K562 (cell line): ENCODE data around the gene KMT2C. TPM values are rescaled to one million over a fixed set of nuclear protein-coding genes. Genes with fewer than 3 reads are reported as not detected.

Experiments used
- DACH1 ChIP-seq: fragments of 450-650 bp; IDR thresholded peaks from 2 replicates; pipeline ENCODE4 v1.6.1; 2018; ENCODE audit not compliant: partially characterized antibody
- FOXP4 ChIP-seq: sonication (generic); formaldehyde crosslinking; IDR thresholded peaks from 2 replicates; pipeline ENCODE4 v1.8.0; 2022; ENCODE audit warnings: mild to moderate bottlenecking, missing genetic modification reagents, borderline replicate concordance
- HMG20B ChIP-seq: fragments of 250-450 bp; sonication (Bioruptor Pico); IDR thresholded peaks from 2 replicates; pipeline ENCODE4 v1.5.0; 2021; ENCODE audit warnings: mild to moderate bottlenecking
- KDM1A ChIP-seq, 2 experiments: fragments of 450-650 bp; IDR thresholded peaks; 2 replicates each; pipeline ENCODE4 v1.6.1; 2016; ENCODE audit warnings: mild to moderate bottlenecking in 2 of 2
- MCM7 ChIP-seq, 2 experiments: fragments of 450-650 bp; IDR thresholded peaks; 2 replicates each; pipeline ENCODE4 v1.6.1; 2016 to 2018
- RAD21 ChIP-seq, 2 experiments: fragments of 250-450 bp in 1 of 2; fragments of 450-650 bp in 1 of 2; sonication (Bioruptor Pico) in 1 of 2; formaldehyde crosslinking in 1 of 2; IDR thresholded peaks in 1 of 2; conservative IDR thresholded peaks in 1 of 2; 2 replicates each; pipeline versions ENCODE4 v1.4.0 to v1.8.0; 2020 to 2022; ENCODE audit warnings: mild to moderate bottlenecking in 2 of 2, moderate library complexity in 1 of 2
- RBM22 ChIP-seq: fragments of 200-400 bp; formaldehyde crosslinking; IDR thresholded peaks from 2 replicates; pipeline ENCODE4 v1.6.1; 2018; ENCODE audit warnings: low read length, low read depth; ENCODE audit not compliant: poor library complexity, severe bottlenecking
- STAT5B ChIP-seq: fragments of 250-450 bp; sonication (Bioruptor Pico); IDR thresholded peaks from 2 replicates; pipeline ENCODE4 v1.8.0; 2021; ENCODE audit warnings: mild to moderate bottlenecking, inconsistent platforms
- XRCC4 ChIP-seq: IDR thresholded peaks from one replicate; pipeline ENCODE4 v1.6.1; 2011; ENCODE audit not compliant: insufficient read depth, insufficient read length; ENCODE audit errors: extremely low read depth
- ZBTB33 ChIP-seq: sonication (generic); formaldehyde crosslinking; IDR thresholded peaks from 2 replicates; pipeline ENCODE4 v1.8.1; 2023; ENCODE audit warnings: mild to moderate bottlenecking, missing genetic modification reagents
- ZNF224 ChIP-seq: sonication (generic); formaldehyde crosslinking; IDR thresholded peaks from 2 replicates; pipeline ENCODE4 v1.8.0; 2022; ENCODE audit warnings: mild to moderate bottlenecking, missing genetic modification reagents
- ZNF551 ChIP-seq: fragments of 250-450 bp; sonication (Bioruptor Pico); IDR thresholded peaks from 2 replicates; pipeline ENCODE4 v1.5.0; 2021; ENCODE audit warnings: mild to moderate bottlenecking, moderate library complexity
- polyA plus RNA-seq, 8 experiments: library from polyadenylated mRNA; depleted of rRNA in 4 of 8; stranded (reverse) in 5 of 8; unstranded in 3 of 8; fragments of >200 nt; fragmentation: Nextera tagmentation in 2 of 8; fragmentation: Illumina TruSeq in 1 of 8; extraction: Ambion mirVana in 2 of 8; extraction: Trizol in 1 of 8; gene quantifications; 2 replicates each; pipeline versions ENCODE4 v1.2.1 to v1.2.3, GENCODE V29; 2011 to 2014; ENCODE audit warnings: inconsistent platforms in 1 of 8, missing spikeins in 1 of 8
- total RNA-seq, 7 experiments: library from RNA; depleted of rRNA in 6 of 7; stranded (reverse); fragments of >200 nt in 6 of 7; fragmentation: Illumina TruSeq in 2 of 7; extraction: Trizol in 2 of 7; gene quantifications; 2 replicates each; pipeline versions ENCODE4 v1.2.1 to v1.2.3, GENCODE V29; 2011 to 2021; ENCODE audit warnings: low replicate concordance in 1 of 7
- TF ChIP-seq, protein P1 (sequence below), 2 experiments: fragments of 450-650 bp; conservative IDR thresholded peaks; 2 replicates each; pipeline ENCODE4 v1.6.1; 2017; ENCODE audit warnings: mild to moderate bottlenecking in 2 of 2, moderate library complexity in 2 of 2
- TF ChIP-seq, protein P2 (sequence below): fragments of 250-450 bp; sonication (Bioruptor Pico); IDR thresholded peaks from 2 replicates; pipeline ENCODE4 v1.5.0; 2022; ENCODE audit warnings: mild to moderate bottlenecking
- TF ChIP-seq, protein P3 (sequence below): fragments of 250-450 bp; sonication (Bioruptor Pico); IDR thresholded peaks from 2 replicates; pipeline ENCODE4 v1.5.0; 2020; ENCODE audit warnings: mild to moderate bottlenecking, borderline replicate concordance

Gene KMT2C
- total and polyA plus RNA-seq, 9 of the 15 experiments (the other 6 are each of a cell fraction or from before 2014, with no cell fraction given): 4.9 to 67.8 (median 27.1) TPM

DNA sequence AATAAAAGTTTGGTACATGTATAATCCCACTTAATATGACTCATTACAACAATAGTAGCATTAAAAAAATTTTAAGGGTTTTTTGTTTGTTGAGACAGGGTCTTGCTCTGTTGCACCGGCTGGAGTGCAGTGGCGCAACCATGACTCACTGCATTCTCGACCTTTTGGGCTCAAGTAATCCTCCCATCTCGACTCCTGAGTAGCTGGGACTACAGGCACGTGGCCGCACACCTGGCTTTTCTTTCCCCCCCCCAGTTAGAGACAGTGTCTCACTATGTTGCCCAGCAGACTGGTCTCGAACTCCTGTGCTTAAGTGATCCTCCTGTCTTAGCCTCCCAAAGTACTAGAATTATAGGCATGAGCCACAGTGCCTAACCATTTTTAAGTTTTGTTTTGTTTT is 40.7 kb downstream of the KMT2C start (continued):
- TF ChIP-seq, protein P1, sequence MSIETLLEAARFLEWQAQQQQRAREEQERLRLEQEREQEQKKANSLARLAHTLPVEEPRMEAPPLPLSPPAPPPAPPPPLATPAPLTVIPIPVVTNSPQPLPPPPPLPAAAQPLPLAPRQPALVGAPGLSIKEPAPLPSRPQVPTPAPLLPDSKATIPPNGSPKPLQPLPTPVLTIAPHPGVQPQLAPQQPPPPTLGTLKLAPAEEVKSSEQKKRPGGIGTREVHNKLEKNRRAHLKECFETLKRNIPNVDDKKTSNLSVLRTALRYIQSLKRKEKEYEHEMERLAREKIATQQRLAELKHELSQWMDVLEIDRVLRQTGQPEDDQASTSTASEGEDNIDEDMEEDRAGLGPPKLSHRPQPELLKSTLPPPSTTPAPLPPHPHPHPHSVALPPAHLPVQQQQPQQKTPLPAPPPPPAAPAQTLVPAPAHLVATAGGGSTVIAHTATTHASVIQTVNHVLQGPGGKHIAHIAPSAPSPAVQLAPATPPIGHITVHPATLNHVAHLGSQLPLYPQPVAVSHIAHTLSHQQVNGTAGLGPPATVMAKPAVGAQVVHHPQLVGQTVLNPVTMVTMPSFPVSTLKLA (conservative IDR thresholded peaks at IDR 0.05): 0 out of 4 replicates have a peak, but pooled peaks of 1 of the 2 experiments have one; percentile 22
- no peak for TF ChIP-seq DACH1
- TF ChIP-seq MCM7 (IDR thresholded peaks at IDR 0.05): no peak
- TF ChIP-seq ZBTB33 (CRISPR knock-in tag): peak; percentile 96
- TF ChIP-seq KDM1A (IDR thresholded peaks at IDR 0.05): peak; percentile 33 to 71; a peak in 3 of 4 replicates
- no peak for TF ChIP-seq RAD21 (CRISPR knock-in tag; conservative IDR thresholded peaks at IDR 0.05 in 1 of 2, IDR thresholded peaks at IDR 0.05 in 1 of 2)
- TF ChIP-seq, protein P2, sequence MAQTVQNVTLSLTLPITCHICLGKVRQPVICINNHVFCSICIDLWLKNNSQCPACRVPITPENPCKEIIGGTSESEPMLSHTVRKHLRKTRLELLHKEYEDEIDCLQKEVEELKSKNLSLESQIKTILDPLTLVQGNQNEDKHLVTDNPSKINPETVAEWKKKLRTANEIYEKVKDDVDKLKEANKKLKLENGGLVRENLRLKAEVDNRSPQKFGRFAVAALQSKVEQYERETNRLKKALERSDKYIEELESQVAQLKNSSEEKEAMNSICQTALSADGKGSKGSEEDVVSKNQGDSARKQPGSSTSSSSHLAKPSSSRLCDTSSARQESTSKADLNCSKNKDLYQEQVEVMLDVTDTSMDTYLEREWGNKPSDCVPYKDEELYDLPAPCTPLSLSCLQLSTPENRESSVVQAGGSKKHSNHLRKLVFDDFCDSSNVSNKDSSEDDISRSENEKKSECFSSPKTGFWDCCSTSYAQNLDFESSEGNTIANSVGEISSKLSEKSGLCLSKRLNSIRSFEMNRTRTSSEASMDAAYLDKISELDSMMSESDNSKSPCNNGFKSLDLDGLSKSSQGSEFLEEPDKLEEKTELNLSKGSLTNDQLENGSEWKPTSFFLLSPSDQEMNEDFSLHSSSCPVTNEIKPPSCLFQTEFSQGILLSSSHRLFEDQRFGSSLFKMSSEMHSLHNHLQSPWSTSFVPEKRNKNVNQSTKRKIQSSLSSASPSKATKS (CRISPR knock-in tag): no peak
- no peak for TF ChIP-seq XRCC4
- TF ChIP-seq, protein P3, sequence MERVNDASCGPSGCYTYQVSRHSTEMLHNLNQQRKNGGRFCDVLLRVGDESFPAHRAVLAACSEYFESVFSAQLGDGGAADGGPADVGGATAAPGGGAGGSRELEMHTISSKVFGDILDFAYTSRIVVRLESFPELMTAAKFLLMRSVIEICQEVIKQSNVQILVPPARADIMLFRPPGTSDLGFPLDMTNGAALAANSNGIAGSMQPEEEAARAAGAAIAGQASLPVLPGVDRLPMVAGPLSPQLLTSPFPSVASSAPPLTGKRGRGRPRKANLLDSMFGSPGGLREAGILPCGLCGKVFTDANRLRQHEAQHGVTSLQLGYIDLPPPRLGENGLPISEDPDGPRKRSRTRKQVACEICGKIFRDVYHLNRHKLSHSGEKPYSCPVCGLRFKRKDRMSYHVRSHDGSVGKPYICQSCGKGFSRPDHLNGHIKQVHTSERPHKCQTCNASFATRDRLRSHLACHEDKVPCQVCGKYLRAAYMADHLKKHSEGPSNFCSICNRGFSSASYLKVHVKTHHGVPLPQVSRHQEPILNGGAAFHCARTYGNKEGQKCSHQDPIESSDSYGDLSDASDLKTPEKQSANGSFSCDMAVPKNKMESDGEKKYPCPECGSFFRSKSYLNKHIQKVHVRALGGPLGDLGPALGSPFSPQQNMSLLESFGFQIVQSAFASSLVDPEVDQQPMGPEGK (CRISPR knock-in tag): no peak
- TF ChIP-seq HMG20B: no peak
- no peak for TF ChIP-seq FOXP4
- TF ChIP-seq ZNF551 (CRISPR knock-in tag): no peak
- no peak for TF ChIP-seq RBM22
- TF ChIP-seq ZNF224: no peak
- TF ChIP-seq STAT5B (CRISPR knock-in tag): no peak
